GM21390 (cell line): Measurements from ENCODE around the gene SMIM45.
A peak's percentile ranks its signal among the peaks of the same experiment; 100 is the strongest.
"Not testable (repeated sequence)": the region's sequence is repeated elsewhere in the genome, so short reads cannot be mapped to it uniquely, and the experiment has no call there.

Source experiments
- ATAC-seq: cut with Tn5 transposase; IDR thresholded peaks from one replicate; pipeline ENCODE4 v1.9.1; 2021; ENCODE audit not compliant: unreplicated experiment

The SMIM45 gene

GRCh38 chr22:41934284-41935014, 17.5 kb upstream of the SMIM45 start:
- no peak for ATAC-seq

DNA sequence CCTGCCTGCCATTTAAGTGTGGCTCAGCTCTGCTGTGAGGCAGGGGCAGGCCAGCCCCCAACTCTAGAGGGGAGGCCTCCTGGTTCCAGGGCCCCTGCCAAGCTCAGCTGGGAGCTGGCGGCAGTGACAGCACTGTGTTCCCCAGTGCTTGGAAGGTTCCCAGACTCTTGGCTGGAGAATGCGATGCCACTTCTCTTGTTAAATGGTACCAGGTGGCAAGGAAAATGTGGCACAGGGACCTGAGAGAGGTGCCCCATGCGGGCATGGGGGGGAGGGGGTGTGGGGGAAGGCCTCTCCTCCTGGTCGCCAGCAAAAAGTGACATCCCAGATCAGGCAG, 17.0 kb upstream of the SMIM45 start:
- ATAC-seq, result no peak

DNA sequence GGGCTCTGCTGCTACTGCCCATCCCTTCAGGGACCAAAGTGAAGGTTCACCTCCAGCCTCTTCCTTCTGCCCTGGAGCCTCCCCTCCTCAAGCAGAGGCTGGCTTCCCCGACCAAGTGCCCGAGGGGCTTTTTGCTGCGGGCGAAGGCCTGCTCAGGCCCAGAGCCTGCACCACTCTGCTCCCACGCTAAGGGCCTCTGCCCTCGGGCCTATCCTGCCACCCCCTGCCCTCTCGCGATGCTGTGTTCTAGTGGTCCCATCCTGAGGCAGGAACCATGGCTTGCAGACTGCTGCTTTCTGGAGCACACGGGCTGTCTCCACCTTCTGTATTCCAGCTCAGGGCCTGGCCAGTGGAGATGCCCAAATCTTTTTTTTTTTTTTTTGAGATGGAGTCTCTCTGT, 16.4 kb upstream of the SMIM45 start:
- no peak for ATAC-seq

DNA sequence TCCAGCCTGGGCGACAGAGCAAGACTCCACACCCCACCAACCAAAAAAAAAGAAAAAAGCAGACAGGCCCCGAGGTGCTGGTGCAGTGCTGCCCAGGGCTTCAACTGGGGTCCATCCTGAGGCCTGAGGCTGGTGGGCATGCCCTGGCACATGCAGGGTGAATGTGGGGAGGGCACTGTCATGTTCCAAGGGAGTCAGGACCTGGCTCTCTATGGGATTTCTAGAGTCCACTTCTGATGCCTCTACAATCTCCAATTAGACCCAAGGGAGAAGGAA, 15.1 kb upstream of the SMIM45 start:
- ATAC-seq, result no peak

DNA sequence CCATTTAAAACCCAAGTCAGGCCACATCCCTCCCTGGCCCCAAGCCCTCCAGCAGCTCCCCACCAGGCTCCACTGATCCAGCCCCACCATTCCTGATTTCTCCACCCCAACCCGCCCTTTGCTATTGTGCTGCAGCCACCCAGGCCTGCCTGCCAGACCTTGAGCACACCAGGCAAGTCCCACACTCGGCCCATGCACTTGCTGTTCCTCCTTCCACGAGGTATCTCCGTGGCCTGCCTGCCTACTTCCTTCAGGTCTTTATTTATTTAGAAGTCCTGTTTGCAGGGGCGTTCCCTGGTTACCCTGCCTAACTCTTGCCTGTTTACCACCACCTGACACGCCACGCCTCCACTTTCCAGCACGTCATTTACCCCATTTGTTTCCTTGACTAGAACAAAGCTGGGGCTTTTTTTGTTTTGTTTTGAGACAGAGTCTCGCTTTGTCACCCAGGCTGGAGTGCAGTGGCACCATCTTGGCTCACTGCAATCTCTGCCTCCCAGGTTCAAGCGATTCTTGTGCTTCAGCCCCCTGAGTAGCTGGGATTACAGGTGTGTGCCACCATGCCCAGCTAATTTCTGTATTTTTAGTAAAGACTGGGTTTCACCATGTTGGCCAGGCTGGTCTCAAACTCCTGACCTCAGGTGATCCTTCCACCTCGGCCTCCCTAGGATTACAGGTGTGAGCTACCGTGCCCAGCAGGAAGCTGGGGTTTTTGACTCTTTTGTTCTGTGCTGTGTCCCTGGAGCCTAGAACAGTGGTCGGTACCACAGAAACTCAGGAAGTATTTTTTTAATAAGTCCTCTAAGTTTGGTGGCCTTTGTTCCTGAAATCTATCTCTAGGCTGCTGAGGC, 11.7 kb upstream of the SMIM45 start:
- ATAC-seq, result peak; percentile 48

DNA sequence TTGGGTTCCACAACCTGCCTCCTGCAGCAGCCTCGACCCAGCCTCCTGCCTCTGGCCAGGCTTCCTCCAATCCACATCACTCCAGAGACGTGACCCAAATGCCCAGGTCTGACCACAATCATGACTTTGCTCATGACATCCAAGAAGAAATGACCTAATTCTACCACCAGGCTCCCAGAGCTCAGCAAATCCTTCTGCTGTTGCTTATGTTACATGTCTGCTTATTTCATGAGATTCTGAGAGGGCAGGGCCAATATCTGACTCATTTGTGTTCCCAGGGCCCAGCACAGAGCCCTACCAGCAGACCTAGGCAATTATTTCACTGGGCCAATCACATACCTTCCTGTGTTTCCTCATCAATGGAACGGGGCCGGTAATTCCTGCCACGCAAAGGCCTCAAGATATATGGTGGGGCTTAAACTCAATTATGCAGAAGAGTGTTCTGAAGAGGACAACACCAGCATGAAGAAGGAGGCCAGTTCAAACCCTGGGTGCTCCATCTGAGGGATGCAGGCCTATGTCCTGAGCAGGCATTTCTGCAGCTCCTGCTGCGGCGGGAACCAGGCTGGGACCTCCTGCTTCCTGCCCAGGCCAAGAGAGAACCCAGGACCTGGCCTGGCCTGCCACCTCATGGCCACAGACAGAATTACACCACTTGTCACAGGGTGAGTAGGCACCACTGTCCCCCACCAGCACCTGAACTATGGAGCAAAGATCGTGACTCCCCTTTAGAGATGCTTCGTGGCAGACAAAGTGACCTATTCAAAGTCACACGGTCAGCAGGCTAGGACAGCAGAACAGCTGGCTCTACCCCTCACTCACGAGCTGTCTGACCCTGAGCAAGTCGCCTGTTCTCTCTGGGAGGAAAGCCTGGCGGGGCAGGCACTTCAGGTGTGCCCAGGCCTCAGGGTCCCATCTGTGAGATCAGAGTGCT, 10.9 kb upstream of the SMIM45 start:
- no peak for ATAC-seq

DNA sequence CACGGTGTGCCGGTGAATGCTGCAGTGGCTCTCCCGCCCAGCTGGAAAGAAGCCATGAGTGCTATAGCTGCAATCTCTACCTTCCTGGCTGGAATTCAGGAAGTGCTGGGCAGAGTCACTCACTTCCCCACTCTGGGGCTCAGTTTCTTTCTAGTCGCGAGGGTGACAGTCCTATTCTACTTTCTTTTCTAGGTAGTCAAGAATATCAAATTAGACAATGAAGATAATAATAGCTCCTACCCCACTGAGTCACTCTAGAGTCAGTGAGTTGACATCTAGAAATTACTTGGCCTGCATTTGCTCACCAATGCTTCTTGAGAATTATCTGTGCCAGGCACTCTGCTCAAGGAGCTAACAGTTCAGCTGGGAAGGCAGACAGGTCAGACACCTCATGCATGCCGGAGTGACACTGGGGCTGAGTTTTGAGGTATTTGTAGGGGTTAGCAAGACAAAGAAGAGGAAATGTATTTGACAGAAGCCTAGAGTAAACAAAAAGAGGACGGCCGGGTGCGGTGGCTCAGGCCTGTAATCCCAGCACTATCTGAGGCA, 8.2 kb upstream of the SMIM45 start:
- ATAC-seq, result no peak

GRCh38 chr22:41946629-41947423, 5.1 kb upstream of the SMIM45 start, which contains the start of gene CENPM:
Gene CENPM, minus strand, starts transcription at chr22:41947152. Its CDS starts 76 bp downstream, at chr22:41947076.
- peak; percentile 78 for ATAC-seq

- no peak for ATAC-seq
Observed at GRCh38 chr22:41947424-41948080, 4.4 kb upstream of the SMIM45 start.

- ATAC-seq, result no peak
Observed at GRCh38 chr22:41948142-41948541, 3.8 kb upstream of the SMIM45 start.

- not testable (repeated sequence) for ATAC-seq
Observed at GRCh38 chr22:41948928-41949296, 3.0 kb upstream of the SMIM45 start.

- ATAC-seq, result no peak
Observed at GRCh38 chr22:41949297-41949965, 2.5 kb upstream of the SMIM45 start.

DNA sequence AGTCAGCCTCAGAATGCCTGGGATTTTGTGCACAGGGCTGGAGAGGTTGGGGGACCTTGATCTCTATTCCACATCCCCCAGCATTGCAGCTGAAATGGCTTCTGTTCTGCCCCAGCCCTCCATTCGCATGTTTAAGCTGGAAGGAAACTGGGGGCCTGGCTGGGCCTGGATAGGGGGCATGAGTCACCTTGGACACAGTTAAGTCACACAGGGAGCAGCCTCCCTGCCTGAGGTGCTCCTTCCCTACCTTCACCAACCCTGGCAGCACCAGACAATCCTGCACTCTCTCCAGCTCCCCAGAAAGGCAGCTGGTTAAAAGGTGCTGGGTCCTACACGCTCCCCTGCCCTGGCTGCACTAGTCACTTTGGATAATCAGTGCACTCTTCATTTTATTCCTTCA, 763 bp downstream of the SMIM45 start:
- no peak for ATAC-seq

DNA sequence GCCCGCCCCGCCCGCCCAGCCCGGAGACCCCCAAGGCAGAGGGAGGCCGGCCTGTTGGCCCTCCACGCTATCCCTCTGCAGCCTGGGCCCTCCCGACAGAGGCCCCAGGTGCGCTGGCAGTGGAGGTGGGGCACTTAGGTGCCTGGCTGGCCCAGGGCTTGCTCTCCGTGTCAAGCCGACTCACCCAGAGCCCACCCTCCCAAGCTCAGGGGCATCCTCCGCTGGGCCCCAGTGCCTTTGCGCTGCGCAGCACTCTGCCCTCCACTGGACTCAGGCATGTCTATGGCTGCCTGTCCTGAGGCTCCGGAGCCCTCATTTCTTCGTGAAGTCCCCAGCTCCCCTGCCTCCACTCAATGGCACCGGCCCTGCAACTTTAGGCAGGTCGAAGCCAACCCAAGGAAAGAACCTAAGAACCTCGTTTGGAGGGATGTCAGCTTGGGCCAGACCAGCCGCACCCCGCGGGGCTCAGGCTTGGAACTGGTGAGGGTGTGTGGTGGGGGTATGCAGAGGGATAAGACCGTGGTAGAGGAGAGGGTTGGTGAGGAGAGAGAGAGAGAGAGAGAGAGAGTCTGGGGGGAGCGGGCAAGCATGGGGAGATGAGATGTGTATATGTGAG, 6.1 kb downstream of the SMIM45 start:
- ATAC-seq, result no peak

DNA sequence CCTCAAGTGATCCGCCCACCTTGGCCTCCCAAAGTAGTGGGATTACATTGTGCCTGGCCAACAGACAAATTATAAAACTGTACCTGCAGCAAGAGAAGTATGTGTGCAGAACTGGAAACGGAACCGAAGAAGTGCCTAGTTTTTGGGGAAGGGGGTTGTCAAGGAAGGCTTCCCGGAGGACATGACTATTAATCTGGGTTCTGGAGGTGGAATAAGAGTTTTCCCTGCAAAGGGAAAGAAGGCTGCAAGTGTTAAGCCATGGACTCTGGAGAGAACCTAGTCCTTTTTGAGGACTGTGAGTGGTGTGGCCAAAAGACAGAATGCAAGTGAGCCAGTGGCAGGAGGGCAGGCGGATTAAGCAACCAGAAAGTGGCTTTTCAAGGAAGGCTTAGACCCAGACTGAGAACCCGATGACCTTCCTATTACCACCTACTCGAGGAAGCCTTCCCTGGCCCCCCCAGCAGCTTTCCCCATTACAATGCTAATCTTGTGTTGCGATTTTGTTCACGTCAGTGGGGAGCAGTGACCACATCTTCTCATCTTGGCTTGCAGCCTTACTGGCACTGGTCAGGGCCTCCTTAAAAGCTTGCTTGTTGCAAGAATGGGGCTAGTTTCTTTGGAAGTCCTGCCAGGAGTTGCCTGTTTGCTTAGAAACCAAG, 11.6 kb downstream of the SMIM45 start:
- ATAC-seq, result no peak

- no peak for ATAC-seq
Observed at GRCh38 chr22:41964112-41964491, 12.2 kb downstream of the SMIM45 start.

- no peak for ATAC-seq
Observed at GRCh38 chr22:41966225-41966606, 14.3 kb downstream of the SMIM45 start.

DNA sequence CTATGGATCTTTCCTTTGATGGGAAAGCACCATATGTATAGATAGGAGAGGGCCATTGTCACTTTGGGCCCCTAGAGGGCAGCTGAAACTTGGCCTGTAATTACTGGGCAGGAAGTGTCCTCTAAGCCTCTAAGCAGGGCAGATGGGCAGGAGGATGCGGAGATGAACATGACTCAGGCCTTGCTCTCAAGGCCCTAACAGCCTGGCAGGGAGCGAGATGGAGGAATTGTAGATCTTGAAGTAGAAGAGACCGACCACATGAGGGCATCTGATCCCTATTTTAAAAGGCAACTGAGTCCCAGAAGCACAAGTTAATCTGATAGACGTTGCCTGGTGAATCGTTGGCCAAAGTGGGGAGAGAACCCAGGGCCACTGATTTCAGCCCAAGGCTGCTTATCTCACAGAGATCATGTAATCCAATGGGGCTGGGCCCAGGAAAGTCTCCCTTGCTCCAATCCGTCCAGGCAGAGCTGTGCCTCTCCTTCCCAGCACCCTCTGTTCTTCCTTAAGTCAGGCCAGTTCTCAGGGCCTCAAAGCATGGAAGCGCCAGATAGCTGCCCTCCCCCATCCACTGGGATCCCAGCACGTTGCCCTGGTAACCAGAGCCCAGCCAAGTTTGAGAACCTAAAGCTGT, 14.8 kb downstream of the SMIM45 start:
- ATAC-seq, result no peak
